ENCODE measurements around the gene WNT2B.

Gene WNT2B

DNA sequence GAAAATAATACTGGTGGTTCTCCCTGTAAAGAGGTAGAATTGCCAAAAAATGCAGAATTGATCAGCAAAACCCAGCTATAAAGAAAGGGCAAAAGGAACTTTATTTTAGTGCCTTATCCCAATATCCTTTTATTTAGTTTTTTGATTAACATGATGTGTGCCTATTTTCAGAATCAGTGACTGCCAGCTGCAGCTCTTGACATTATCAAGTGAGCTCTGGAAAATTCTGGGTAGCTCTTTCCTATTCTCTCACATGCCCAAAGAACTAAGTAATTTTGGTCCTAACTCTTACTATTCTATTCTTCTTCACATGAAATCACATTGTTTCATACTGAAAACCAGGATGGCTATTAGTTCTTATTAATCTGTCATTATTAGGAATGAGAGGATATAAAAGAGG is 22.1 kb downstream of the WNT2B start:
- DNase-seq, result no peak

GRCh38 chr1:112532064-112532463 is 23.3 kb downstream of the WNT2B start:
- no peak for DNase-seq

- DNase-seq, result no peak
Measured at GRCh38 chr1:112533029-112533428, 24.3 kb downstream of the WNT2B start.

DNA sequence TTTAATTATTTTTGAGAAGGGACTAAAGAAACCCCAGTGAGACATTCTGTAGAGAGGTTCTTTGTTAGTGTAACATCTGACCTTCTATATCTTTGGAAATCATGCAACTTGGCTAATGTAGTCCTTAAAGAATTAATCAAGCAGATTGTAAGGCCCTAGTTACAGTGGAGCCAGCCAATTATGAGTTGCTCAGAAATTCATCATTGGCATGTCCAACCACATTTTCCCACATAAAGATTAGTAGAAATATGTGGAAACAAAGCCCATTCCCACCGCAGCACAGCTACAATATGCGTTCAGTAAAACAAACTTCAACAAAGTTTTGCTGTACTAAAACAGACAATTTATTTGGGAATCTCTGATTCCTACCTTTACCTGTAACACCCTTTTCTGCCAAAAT is 27.8 kb downstream of the WNT2B start:
- no peak for DNase-seq

DNA sequence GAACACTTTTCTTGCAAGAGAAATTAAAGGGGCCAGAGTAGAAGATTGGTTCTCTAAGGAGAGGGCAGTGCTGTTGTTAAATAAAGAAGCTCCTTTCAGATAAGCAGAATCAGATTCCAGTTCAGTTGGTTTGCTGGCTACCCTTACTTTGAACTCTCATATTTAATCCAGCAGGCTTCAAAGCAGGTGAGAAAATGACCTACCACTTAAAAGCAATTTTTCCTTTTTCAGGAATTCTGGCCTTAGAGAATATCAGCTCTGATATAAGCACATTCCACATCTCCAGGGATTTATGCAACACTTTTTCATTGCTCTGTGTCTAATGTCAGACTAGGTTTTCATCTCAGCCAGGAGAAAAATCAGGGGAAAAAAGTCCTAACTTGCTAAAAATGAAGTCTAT is 28.7 kb downstream of the WNT2B start:
- DNase-seq, result no peak

DNA sequence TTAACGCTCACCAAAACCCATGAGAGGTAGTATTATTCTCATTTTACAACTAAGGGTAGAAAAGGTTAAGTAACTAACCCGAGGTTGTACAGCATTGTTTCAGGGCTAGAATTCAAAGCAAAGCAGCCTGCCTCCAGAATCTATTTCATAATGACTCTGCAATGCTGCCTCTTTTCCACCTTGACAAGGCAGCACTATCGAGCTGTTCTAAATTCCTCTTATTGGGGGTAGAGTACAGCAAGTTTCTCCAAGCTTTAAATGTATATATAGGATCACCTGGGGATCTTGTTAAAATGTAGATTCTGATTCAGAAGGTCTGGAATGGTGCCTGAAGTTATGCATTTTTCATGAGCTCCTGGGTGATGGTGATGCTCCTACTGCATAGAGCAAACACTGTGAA is 30.1 kb downstream of the WNT2B start:
- DNase-seq, result no peak

- no peak for DNase-seq
Measured at GRCh38 chr1:112540226-112540794, 31.5 kb downstream of the WNT2B start.

DNA sequence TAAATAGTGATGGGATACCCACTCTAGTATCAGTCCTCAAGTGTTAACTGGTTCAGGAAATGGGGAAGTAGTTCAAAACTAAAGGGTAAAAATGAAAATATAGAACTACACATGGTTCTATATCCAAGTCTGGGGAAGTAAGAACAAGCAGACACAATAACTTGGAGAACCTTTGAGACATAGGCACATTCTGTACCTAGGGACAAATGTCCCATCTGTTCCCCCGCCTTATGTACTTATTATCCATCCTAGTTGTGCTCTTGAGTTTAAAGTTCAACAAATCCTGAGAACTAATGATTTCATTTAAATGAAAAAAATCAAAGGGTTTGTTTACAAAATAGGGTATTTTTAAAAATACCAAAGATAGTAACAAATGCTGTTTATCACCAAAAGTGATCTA is 32.5 kb downstream of the WNT2B start:
- no peak for DNase-seq

- DNase-seq, result no peak
Measured at GRCh38 chr1:112542206-112542973, 33.6 kb downstream of the WNT2B start.

DNA sequence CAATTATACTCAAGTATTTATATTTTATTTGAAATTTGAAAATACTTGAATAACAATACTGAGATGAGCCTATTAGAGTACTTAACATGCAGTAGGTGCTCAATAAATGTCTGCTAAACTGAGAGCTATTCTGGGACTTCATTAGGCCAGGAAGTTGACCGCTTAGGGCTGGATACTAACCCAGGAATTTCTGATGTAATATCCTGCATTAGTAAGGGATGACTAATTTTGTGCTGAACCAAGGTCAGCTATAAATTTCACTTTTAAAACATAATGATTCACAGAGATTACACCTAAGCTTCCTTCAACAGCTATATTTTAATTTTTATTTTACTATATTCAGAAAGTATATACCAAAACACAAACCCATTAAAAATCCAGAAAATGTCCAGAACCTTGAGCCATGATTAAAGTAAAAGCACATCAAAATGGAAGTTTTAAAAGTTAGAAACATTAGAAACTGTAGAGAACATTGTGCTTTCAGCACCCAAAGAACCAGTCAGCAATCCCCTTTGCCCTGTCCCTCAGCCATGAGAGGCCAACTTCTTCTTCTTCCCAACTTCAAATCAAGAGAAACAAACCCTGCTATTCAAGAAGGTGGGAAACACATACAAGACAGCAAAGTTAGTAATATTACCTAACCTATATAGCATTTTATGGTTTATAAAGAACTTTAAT is 35.4 kb downstream of the WNT2B start:
- no peak for DNase-seq

DNA sequence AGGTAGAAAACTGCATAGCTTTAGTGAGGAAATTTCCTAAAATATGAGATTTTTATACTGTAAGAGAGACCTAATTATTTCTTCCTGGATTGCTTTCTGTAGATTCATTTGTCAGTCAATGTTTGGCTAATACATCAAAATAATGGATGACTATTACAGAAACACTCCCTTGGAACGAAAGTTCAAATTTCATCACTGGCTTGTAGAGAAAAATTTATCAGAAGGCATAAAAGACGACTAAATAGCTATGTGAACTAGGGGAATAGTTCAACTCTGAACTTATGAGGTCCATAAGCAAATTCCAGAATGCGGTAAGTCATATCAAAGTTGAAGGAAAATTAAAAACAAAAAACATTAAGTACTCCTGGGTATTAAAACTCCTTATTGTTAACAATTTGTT is 36.0 kb downstream of the WNT2B start:
- no peak for DNase-seq

DNA sequence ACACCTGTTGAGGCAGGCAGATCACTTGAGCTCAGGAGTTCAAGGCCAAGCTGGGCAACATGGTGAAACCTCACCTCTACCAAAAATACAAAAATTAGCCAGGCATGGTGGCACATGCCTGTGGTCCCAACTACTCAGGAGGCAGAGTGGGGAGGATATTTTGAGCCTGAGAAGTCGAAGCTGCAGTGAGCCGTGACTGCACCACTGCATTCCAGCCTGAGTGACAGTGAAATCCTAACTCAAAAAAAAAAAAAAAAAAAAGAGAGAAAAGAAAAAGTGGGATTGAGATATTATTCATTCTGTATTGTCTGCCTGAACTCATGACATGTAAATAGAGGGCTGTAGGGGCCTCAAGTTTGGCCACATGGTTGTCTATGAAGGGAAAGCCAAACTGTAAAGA is 37.3 kb downstream of the WNT2B start:
- no peak for DNase-seq

GRCh38 chr1:112548547-112548946 is 39.8 kb downstream of the WNT2B start:
- no peak for DNase-seq

GRCh38 chr1:112549590-112549989 is 40.8 kb downstream of the WNT2B start:
- DNase-seq, result no peak

GRCh38 chr1:112554411-112554810 is 45.6 kb downstream of the WNT2B start:
- no peak for DNase-seq

DNA sequence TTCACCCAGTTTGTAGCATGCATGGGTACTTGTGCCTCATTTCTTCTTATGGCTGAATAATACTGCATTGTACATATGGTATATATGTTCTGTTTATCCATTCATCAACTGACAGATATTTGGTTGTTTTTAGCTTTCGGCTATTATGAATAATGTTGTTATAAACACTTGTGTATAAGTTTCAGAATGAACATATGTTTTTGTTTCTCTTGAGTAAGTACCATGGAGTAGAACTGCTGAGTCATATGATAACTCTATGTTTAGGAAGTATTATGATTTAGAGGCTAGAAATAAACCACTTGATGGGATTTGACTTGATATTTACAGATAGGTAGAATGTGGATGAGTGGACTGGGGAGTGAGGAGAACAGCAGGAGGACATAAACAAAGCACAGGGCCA is 48.6 kb downstream of the WNT2B start:
- no peak for DNase-seq

GRCh38 chr1:112558634-112559033 is 49.9 kb downstream of the WNT2B start:
- no peak for DNase-seq

DNA sequence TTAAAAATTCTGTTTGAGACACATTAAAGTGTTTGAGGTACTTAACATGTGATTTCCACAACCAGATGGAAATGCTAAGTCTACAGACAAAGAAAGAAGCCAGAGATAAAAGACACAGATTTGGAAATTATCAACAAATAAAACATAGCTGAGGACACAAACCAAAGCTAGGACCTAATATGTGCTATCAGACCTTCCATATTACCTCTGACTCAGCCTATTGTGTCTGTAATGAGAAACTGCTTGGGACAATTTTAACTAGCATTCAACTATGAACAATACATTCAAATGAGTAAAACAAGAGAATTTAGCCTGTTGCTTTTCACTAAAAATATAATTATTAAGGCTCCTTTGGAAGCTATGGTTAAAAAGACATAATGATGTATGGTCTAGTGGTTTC is 54.6 kb downstream of the WNT2B start:
- no peak for DNase-seq

- DNase-seq, result no peak
Measured at GRCh38 chr1:112564081-112564480, 55.3 kb downstream of the WNT2B start.

GRCh38 chr1:112565800-112566199 is 57.0 kb downstream of the WNT2B start:
- DNase-seq, result no peak

DNA sequence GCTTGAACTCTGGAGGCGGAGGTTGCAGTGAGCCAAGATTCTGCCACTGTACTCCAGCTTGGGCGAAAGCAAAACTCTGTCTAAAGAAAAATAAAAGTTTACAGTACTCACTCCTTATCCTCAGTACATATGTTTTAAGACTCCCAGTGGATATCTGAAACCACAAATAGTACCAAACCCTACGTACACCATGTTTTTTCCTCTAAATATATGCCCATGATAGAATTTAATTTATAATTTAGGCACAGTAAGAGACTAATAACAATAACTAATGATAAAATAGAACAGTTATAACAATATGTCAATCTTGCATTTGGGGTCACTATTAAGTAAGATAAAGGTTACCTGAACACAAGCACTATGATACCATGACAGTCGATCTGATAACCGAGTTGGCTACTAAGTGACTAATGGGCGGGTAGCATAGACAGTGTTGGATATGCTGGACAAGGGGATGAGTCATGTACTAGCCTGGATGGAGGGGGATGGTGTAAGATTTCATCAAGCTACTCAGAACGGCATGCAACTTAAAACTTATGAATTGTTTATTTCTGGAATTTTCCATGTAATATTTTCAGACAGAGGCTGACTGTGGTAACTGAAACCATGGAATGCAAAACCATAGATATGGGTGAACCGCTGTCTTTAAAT is 66.5 kb downstream of the WNT2B start:
- DNase-seq, result no peak

DNA sequence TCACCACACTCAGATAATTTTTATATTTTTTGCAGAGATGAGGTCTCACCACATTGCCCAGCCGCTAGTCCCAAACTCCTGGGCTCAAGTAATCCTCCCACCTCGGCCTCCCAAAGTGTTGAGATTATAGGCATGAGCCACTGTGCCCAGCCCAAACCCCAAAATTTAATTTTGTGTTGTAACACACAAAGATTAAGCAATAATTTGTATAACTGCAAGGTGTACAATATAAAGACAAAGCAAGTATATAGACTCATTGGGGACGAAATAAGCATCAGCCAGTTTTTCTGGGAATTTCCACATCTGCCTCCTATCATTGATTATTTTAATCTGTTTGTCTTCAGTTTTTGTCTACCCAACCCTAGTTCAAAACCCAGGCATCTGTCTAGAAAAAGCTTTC is 67.5 kb downstream of the WNT2B start:
- DNase-seq, result no peak

All from activated CD4-positive, alpha-beta T cell treated with anti-CD3 and anti-CD28 coated beads for 1 hour (primary cell).